Measurements from ENCODE around the gene TLCD1.

The TLCD1 gene

DNA sequence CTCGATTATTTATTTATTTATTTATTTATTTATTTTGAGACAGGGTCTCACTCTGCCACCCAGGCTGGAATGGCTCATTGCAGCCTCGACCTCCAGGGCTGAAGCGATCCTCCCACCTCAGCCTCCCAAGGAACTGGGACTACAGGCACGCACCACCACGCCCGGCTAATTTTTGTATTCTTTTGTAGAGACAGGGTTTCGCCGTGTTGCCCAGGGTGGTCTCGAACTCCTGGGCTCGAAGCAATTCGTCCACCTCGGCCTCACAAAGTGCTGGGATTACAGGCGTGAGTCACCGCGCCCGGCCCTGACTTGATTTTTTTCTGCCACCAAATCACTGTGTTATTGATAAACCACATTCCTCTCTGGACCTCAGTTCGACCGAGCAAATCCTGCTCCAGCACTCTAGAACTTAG, 7.0 kb downstream of the TLCD1 start:
- peak overlapping the region; percentile 98 for H3K4me3 ChIP-seq (ENCODE audit: low read depth, low read length)

DNA sequence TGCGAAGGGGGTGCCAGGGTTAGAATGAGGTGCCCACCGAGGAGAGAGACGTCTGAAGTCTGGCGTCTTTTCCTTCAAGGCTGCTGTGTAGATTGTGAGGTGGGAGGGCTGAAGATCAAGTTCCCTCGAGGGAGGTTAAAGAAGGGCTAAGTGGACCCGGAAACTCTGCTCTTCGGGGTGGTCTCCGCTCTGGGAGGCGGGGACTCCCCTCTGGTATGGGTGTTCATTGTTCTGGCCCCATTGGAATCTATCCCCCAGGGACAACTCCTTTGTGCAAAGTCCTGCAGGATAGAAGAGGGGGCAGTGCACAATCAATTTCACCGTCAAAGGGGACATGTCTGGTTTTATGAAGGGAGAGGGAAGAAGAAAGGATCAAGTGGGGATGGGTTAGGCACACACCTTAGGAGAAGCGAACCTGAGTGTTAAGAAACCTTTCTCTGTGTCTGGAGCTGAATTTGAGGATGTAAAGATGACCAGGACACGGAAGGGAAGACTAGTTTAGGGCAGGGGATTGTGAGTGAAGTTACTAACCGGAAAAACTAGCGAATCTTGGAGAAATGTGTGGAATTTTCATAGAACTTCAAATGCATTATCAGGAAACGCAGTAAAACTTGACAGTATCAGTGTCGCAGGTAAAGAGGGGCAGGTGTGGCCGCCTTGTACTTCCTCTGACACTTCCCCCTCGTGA, 7.6 kb downstream of the TLCD1 start:
- H3K4me3 ChIP-seq (ENCODE audit: low read depth, low read length): peak overlapping the region; percentile 93
- TF ChIP-seq, protein P1, sequence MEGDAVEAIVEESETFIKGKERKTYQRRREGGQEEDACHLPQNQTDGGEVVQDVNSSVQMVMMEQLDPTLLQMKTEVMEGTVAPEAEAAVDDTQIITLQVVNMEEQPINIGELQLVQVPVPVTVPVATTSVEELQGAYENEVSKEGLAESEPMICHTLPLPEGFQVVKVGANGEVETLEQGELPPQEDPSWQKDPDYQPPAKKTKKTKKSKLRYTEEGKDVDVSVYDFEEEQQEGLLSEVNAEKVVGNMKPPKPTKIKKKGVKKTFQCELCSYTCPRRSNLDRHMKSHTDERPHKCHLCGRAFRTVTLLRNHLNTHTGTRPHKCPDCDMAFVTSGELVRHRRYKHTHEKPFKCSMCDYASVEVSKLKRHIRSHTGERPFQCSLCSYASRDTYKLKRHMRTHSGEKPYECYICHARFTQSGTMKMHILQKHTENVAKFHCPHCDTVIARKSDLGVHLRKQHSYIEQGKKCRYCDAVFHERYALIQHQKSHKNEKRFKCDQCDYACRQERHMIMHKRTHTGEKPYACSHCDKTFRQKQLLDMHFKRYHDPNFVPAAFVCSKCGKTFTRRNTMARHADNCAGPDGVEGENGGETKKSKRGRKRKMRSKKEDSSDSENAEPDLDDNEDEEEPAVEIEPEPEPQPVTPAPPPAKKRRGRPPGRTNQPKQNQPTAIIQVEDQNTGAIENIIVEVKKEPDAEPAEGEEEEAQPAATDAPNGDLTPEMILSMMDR (IDR thresholded peaks at IDR 0.05; ENCODE audit: low read depth, low read length): no peak

More for the DNA sequence above, 7.0 kb downstream of the TLCD1 start:
- TF ChIP-seq, protein P1 (IDR thresholded peaks at IDR 0.05; ENCODE audit: low read depth, low read length): no peak

DNA sequence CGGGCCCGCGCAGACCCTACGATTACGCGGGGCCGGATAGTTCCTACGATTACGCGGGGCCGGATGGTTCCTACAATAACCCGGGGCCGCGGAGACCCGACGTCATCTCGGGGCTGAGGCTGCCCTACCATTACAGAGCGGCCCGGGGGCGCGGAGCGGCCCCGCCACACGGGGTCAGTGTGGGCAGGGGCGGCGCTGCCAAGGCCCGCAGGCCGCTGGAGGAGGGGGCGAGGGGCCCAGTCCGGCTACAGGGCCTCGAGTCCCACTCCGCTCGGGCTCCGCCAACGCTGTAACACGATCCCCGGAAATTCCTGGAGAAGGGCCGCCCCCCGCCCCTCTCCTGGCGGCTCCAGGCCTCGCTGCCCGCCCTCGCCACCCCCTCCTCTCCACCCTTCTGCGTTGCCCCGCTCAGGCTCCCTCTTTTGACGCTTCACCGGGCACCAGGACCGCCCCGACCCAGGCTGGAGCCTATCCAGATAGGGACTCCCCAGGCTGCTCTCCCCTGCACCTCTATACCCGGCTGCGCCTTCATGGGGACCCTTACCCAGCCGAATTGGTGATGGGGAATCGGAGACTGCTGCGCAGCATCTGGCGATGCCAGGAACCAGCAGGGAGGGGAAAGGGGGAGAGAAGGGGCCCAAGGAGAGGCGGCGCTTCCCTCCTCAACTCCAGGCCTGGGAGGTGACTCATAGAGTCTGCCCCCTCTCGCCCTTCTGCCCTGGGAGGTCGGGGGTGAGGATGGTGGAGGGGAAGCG, 8.3 kb downstream of the TLCD1 start, which contains the start of gene RAB34:
Gene RAB34 (minus strand): TSS at position 291 of the 755 bp plus-strand sequence. CDS start 602 bp downstream, outside the sequence.
- H3K4me3 ChIP-seq (ENCODE audit: low read depth, low read length): peak within 1 kb of the TSS; percentile 93
- TF ChIP-seq, protein P1 (IDR thresholded peaks at IDR 0.05; ENCODE audit: low read depth, low read length): peak; percentile 15; the same call in 1 of the 2 replicates

DNA sequence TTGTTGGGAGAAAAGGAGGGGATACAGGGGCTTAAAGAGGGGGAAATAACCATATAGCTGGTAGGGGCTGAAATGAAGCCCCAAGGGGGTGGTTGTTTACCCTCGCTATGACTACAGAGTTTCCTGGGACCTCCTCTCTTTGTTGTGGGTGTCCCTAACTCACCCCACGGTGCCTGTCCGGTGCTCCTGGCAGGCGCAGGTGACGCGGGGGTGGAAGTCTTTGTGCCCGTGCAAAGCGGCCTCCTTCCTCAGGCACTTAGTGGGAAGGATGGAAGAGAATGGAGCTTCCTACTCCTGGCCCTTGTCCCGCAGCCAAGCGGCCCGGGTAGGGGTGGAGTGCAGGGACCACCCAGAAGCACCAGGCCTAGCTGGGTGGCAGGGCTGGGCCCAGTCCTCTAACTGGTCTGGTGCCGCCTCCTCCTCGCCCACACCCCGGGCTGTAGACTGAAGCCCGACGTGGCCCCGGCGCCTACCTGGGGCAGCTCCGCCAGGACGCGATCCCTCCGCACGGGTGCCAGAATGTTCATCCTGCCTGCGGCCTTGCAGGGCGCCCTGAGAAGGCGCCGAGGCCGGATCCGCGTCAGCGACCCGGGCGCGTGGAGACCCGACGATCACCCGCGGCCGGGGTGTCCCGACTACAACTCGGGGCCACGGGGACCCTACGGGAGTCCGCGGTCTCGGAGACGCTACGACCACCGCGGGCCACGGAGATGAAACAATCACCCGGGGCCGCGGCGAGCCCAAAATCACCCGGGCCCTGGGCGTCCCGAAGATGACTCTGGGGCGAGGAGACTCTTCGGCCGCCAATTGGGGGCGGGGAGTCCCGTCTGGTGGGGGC, 9.1 kb downstream of the TLCD1 start:
- H3K4me3 ChIP-seq (ENCODE audit: low read depth, low read length): peak overlapping the region; percentile 93
- TF ChIP-seq, protein P1 (IDR thresholded peaks at IDR 0.05; ENCODE audit: low read depth, low read length): no peak

DNA sequence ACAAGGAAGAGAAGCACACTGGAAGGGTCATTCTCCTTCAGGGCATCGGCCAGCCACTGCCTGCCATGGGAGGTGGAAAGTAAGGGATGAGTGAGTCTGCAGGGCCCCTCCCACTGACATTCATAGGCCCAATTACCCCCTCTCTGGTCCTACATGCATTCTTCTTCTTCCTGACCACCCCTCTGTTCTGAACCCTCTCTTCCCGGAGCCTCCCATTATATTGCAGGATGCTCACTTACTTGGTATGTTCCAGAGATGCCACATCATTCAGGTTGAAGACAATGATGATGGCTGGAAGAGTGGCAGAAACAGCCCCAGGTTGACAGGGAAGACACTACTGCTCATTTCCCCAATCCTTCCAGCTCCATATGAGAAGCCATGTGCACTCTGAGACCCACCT, 10.8 kb downstream of the TLCD1 start:
- TF ChIP-seq, protein P1 (IDR thresholded peaks at IDR 0.05; ENCODE audit: low read depth, low read length): no peak
- peak overlapping the region; percentile 93 for H3K4me3 ChIP-seq (ENCODE audit: low read depth, low read length)

DNA sequence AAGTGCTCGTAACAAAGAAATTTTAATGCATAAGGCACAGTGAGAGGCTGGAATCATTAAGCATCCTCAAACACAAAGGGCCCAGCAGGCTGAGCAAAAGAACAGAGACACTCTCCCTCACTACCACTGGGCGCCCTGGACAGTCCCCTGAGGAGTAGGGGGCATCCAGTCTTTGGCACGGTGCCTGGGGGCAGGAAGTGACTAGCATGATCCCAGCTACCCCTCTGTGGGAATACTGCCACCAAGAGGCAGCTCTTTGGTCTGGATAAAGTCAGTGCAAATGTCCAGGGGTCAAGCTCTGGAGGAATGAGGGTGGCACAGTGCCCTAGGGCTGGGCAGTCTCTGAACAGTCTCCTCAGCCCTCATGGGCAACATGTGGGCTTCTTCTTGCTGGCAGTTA, 11.8 kb downstream of the TLCD1 start:
- TF ChIP-seq, protein P1 (IDR thresholded peaks at IDR 0.05; ENCODE audit: low read depth, low read length): no peak
- no peak overlapping the region for H3K4me3 ChIP-seq (ENCODE audit: low read depth, low read length)
